Measurements from ENCODE around the gene DUSP15.

The DUSP15 gene

GRCh38 chr20:31866221-31866620, 4.1 kb downstream of the DUSP15 start:
- no peak for DNase-seq (ENCODE audit: low read depth)
- no peak for TF ChIP-seq CTCF (IDR thresholded peaks at IDR 0.05; ENCODE audit: control insufficient read depth, extremely low read depth, insufficient read depth)
- H3K4me3 ChIP-seq (ENCODE audit: low read depth, low read length): no peak overlapping the region

- no peak for DNase-seq (ENCODE audit: low read depth)
- no peak for TF ChIP-seq CTCF (IDR thresholded peaks at IDR 0.05; ENCODE audit: control insufficient read depth, extremely low read depth, insufficient read depth)
- no peak overlapping the region for H3K4me3 ChIP-seq (ENCODE audit: low read depth, low read length)
These were observed 5.6 kb downstream of the DUSP15 start for GRCh38 chr20:31864521-31865400.

GRCh38 chr20:31863296-31864085, 6.8 kb downstream of the DUSP15 start:
- no peak overlapping the region for H3K4me3 ChIP-seq (ENCODE audit: low read depth, low read length)
- no peak for DNase-seq (ENCODE audit: low read depth)
- TF ChIP-seq CTCF (IDR thresholded peaks at IDR 0.05; ENCODE audit: control insufficient read depth, extremely low read depth, insufficient read depth): no peak

GRCh38 chr20:31862506-31862905, 7.8 kb downstream of the DUSP15 start:
- no peak for TF ChIP-seq CTCF (IDR thresholded peaks at IDR 0.05; ENCODE audit: control insufficient read depth, extremely low read depth, insufficient read depth)
- no peak overlapping the region for H3K4me3 ChIP-seq (ENCODE audit: low read depth, low read length)
- DNase-seq (ENCODE audit: low read depth): no peak

- no peak overlapping the region for H3K4me3 ChIP-seq (ENCODE audit: low read depth, low read length)
- no peak for DNase-seq (ENCODE audit: low read depth)
- no peak for TF ChIP-seq CTCF (IDR thresholded peaks at IDR 0.05; ENCODE audit: control insufficient read depth, extremely low read depth, insufficient read depth)
These were observed 8.2 kb downstream of the DUSP15 start for GRCh38 chr20:31862157-31862470.

GRCh38 chr20:31861385-31862156, 8.8 kb downstream of the DUSP15 start:
- peak overlapping the region; percentile 52 for H3K4me3 ChIP-seq (ENCODE audit: low read depth, low read length)
- no peak for TF ChIP-seq CTCF (IDR thresholded peaks at IDR 0.05; ENCODE audit: control insufficient read depth, extremely low read depth, insufficient read depth)
- no peak for DNase-seq (ENCODE audit: low read depth)

Data from LNCaP clone FGC (cell line).